NAMALWA (cell line): ENCODE measurements around the gene UNC5B.

Experiments used
- DNase-seq: peaks from one replicate; pipeline ENCODE4 v3.0.0-alpha.2; 2015; ENCODE audit warnings: low spot score

The UNC5B gene

DNA sequence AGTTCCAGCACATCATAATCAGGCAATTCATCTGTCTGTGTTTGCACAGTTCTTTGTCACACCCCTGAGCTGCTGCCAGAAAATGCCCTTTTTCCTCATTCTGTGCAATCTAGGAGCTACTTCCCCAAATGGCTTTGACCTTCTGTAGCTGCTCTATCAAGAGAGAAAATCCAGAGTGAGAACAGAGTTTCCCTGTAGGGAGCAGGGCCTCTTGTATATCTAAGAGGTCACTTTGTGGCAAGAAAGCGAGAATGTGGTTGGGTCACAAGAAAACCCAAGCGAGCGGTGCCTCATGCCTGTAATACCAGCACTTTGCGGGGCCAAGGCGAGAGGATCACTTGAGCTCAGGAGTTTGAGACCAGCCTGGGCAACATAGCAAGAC is 131.0 kb downstream of the UNC5B start:
- no peak for DNase-seq

DNA sequence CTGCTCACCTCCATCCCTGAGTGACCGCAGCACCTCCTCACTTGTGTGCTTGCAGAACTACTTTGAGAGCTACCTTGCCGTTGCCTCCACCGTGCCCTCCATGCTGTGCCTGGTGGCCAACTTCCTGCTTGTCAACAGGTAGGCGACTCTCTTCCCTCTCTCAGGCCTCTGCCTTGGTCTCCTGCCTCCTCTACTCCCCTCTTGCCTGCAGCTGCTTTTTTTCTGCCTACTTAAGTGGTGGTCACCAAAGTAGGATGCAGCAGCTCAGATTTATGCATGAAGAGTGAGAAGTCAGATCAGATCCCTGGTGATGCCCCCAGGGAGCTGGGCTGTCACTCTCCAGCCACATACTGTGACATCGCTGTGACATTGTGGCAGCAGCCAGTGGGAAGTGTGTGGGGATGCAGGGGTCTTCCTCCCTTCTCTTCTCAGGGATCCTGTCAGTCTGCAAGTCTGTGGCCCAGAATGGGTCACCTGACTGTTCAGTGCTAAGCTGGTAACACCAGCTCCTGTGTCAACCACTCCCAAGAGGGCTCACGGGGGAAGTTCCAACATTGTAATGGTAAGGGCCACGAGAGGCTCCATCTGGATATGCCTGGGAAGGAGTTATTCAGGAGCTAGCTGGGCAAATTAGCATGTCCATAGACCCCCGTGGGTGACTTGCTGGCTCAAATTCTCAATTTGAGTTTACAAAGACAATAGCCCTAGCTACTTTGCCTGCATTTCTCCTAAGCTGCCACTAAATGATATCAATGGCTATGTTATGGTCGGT is 132.0 kb downstream of the UNC5B start:
- DNase-seq: no peak

DNA sequence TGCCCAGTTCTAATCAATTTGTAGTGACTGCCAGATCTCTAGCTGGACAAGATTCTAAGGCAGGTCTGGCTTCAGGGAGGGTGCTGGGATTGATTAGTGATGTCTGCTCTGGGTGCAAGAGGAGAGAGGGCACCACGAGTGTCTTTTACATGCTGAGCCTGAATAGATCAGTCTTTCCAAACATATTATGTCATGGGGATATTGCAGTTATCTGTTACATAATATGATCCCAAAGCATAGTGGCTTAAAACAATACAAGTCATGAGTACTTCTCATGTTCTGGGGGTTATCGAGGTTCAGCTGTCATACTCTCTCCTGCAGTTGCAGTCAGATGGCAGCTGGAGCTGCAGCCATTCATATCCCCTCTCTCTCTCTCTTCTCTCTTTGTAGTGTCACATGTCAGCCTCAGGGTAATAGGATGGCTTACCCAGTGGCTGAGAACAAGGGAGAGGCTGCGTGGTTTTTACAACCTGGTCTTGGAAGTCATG is 132.7 kb downstream of the UNC5B start:
- DNase-seq: no peak

DNA sequence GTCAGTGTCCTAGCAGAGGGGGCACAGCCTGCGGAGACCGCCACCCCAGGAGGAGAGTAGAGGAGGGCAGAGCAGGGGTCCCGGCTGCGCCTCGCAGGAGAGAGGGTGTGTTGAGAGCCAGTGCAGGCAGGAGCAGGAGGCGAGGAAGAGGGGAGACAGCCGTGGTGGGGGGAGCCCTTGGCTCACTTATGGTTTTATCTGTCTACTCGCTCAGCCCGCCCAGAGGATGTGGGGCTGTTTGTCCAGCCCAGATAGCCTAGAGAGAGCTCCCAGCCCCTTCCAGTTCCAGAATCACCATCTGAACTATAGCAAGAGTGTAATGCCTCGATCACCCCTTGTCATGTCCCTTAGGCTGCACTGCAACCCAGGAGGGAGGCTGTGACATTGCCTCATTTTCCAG is 133.3 kb downstream of the UNC5B start:
- no peak for DNase-seq

DNA sequence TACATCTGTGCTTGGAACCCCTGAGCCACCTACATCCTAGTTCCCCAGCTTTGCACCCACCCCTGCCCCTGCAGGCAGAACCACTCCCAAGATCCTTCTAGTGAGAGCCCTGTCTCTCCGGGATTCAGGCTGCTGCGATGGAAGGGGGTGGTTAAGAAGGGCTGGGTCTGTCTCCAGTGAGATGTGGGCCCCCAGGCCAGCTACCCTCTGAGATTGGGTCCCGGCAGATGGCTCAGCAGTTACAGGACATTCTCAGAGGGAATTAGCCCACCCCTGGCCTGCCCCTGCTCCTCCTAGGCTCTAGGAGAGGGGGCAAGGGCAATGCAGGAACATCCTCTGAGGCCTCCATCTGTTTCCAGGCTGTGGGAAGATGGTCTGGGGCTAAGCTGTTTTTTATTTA is 134.4 kb downstream of the UNC5B start:
- no peak for DNase-seq

DNA sequence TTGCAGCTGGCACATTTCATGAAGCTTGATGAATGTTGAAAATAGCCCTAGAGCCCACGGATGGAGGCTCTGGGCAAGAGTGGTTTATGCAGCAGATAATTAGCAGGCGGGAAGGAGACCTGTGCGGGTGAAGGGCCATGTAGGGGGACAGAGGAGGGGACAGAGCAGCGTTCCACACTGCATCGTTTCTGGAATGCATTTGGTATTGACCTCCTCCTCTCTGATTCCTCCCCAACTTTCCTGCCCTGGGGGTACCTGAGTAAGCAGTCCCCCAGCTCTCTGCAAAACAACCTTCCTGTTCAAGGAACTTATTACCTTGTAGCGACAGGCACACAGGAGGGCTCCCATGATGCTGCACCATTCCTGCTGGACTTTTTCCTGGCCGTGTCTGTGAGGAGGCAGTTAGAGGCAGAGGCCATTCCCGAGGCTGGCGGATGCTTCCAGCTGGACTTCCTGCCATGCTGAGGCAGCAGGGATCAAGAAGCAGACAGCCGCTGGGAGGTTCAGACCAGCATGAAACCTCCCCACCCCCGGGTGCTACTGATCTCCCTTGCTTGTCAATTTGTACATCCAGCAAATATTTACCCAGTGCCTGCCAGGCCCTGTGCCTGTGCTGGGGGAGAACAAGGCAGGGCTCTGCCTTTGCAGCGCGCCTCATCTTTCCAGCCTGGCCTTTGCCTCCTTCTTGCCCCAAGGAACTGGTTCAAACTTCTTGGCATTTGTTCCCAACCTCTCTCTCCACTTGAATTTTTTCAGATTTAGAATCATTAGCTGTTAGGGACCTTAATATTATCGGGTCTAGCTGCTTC is 135.4 kb downstream of the UNC5B start:
- no peak for DNase-seq

DNA sequence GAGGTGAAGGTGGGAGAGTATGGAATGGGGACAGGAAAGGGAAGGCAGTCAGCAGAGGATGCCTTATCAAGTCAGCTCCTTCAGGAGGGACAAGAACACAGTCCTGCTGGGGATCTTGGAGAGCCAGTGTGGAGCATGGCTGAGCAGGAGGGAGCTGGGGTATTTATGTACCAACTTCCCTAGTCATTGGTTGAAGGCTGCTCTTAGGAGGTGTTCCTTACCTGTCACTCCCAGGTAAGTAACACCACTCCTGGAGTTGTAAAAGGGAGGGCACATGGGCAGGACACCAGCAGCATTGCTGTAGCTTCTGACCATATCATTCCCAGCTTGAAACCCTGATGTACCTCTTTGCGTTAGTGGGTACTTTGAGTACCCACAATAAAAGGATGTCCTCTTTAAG is 136.5 kb downstream of the UNC5B start:
- DNase-seq: no peak

DNA sequence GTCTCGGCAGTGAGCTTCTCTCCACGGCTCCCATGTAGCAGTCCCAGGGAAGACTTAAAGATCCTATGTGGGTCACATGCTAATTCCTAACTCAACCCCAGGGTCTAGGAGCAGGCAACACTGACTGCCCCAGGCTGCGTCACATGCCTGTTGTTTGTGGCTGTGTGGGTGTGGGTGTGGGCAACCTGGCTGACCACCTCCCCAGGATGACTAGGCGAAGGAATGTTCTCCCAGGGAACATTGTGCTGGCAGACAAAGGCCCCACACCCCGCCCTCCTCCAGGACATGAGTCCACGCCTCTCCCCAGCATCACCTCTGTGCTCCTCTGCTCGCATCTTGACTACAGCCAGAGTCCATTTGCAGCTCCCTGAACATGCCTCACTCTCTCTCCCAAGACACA is 137.0 kb downstream of the UNC5B start:
- DNase-seq: no peak

DNA sequence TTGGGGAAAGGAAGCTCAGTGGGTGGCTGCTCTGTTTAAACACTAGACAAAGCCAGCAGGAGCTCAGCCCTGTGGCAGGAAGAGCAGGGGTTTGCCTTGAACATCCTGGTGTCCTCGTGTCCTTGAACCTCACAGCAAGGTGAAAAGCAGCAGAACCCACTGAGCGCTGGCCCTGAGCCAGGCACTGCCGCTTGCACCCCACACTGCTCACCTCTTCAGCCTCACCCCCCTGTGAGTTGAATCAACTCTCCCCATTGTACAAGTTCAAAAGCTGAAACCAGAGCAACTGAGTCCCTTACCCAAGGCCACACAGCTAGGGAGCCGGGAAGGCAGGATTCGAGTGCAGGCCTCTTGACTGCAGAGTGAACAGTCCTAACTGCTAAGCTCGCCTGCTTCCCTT is 138.7 kb downstream of the UNC5B start:
- DNase-seq: no peak

DNA sequence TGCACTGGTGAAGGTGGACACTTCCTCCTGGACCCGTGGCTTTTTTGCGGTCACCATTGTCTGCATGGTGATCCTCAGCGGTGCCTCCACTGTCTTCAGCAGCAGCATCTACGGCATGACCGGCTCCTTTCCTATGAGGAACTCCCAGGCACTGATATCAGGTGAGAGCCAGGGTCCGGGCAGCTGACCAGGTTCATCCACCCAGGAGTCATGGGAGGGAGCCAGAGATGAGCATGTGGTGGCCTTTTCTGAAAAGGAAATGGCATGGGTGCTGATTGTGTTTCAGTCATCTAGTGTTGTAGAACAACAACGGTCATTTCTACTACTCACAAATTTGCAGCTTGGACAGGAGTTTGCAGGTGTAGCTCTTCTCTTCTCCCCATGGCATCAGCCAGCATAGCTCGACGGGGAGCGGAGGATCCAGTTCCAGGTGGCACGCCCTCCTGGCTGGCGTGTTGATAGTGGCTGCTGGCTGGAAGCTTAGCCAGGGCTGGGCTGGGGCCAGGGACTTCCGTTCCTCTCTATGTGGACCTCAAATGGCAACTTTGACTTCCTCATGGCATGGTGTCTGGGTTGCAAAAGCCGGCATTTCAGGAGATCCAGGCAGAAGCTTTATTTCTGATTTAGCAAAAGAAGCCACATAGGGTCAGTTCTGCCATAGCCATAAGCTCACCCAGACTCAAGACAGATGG is 139.4 kb downstream of the UNC5B start:
- DNase-seq: no peak
